ENCODE measurements around the gene MTA1. TPM values are rescaled to one million over a fixed set of nuclear protein-coding genes. Genes with fewer than 3 reads are reported as not detected.
A peak's percentile ranks its signal among the peaks of the same experiment; 100 is the strongest.

Gene MTA1
- polyA plus RNA-seq, 4 donors = 92.8 to 167 (median 112) TPM

DNA sequence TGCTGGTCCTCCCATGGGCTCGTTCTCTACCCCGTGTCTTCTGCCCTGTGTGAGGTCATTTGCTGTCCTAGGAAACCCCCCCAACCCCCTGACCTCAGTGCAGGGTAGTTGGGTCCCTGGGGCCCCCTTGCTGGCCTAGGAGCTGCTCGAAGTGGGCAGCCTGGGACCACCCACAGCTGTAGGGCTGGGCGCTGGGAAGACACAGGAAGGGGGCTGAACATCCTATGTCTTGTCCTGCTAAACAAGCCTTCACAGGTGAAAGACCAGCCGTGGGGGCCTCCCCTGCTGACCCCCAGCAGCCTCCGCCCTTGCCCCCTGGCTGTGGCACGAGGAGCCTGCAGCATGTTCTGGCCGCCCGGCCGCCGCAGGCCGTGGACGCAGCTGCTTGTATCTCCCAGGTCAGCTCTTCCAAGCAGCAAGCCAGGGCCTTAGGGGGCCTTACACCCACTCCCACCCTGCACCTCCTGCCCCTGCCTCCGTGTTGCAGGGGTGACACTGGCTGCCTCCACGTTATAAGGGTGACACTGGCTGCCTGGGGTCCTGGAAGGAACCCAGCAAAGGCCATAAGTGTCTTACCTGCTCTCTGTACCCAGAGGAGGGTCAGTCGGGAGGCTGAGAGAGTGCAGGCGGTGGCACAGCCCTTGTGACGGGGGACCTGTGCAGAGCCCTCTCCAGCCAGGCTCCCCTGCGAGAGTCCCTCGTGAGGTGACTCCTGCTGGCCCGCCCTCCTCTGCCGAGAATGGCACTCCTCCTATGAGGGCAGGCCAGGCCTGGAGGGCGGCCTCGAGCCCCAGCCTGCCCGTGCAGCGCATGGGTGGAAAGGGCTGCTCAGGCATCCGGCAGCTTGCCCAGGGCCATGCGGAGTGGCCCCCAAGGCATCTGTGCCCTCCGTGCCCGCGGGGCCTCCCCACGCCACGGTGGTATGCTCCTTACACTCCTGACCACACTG, 32.8 kb upstream of the MTA1 start:
- DNase-seq (ENCODE audit: low read depth in 4 of 4, low spot score in 3 of 4) = no peak

DNA sequence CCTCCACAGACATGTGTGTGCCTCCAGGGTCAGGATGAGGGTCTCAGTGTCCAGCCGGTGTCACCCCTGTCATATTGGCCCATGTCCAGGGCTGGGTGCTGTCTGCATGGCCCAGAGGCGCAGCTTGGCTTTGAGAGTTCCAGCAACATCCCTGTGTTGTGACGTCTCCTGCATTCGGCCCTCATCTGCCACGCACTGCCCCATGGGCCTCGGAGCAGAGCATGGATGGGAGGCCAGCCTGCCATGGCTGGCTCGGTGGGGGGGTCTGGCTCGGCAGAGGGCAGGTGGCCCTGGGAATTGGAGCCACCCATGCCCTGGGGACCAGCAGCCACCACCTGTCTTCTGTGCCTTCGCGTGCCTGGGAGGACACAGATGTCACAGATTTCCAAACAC, 32.1 kb upstream of the MTA1 start:
- DNase-seq (ENCODE audit: low read depth in 4 of 4, low spot score in 3 of 4) = no peak

DNA sequence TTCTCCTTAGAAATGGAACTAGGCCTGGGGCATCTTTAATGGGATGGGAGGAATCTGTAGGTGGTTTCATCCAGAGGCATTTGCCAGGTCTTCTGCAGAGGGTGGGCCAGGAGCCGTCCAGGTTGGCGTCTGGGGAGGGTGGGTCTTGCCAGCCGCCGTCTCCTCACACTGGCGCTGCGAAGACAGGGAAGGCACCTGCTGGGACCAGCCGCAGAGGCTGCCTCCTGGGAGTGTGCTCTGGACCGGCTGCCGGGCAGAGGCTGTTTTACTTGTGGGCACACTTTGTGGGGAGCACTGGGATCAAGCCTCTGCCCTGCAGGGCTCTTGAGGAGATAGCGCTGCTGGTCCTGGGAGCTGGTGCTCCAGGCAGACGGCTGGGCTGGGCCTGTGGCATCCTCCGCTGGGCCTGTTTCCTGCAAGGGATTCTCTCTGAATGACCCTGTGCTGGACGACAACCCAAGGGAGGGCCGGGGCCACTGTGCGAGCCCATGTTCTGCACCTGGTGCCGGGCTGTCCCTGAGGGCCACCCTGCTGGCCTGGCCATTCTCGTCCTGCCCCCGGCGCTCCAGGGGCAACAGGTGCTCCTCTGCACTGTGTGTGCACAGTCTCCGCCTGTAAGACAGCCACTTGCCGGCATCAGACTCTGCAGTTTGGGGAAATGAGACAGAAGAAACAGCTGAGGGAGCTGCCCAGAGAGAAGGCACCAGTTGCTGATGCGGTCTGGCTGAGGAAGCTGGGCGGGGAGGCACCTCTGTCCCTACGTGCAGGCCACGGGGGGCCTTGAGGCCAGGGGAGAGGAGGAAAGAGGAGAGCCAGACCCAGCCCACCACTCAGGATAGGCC, 31.3 kb upstream of the MTA1 start:
- DNase-seq (ENCODE audit: low read depth in 4 of 4, low spot score in 3 of 4) = no peak

DNA sequence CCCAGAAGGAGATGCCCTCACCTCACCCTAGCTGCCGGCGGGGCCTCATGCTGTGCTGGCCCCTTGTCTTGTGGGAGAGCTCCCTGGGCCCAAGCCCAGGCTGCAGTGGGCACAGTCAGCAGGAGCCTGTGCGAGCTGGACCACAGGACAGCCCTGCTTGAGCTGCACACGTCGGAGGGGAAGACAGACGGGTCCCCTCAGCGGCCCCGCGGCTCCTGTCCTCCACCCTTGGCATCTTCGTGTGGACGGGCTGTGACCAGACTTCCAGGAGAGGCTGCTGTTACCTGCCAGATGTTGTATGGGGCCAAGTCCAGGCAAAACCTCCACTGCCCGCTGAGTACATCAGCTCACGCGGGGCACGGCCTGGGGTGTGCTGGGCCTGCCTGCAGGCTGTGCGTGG, 30.7 kb upstream of the MTA1 start:
- DNase-seq (ENCODE audit: low read depth in 4 of 4, low spot score in 3 of 4) = no peak

DNA sequence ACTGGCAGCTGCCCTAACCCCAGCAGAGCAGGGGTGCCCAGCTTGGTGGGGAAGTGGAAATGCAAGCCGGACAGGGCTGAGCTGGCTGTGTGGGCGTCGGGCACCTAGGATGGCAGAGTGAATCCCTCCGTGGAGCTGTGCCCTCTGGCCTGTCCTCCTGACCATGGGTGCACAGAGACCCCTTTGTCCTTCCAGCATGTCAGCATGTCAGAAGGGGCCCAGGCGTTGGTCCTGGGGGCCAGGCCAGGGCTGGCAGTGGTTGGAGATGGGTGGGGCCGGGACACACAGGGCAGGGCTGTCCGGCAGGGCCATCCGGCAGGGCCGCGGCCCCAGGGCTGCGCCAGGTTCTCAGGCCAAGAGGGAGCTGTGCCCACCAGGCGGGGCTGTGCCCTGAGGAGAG, 30.1 kb upstream of the MTA1 start:
- no peak for DNase-seq (ENCODE audit: low read depth in 4 of 4, low spot score in 3 of 4)

DNA sequence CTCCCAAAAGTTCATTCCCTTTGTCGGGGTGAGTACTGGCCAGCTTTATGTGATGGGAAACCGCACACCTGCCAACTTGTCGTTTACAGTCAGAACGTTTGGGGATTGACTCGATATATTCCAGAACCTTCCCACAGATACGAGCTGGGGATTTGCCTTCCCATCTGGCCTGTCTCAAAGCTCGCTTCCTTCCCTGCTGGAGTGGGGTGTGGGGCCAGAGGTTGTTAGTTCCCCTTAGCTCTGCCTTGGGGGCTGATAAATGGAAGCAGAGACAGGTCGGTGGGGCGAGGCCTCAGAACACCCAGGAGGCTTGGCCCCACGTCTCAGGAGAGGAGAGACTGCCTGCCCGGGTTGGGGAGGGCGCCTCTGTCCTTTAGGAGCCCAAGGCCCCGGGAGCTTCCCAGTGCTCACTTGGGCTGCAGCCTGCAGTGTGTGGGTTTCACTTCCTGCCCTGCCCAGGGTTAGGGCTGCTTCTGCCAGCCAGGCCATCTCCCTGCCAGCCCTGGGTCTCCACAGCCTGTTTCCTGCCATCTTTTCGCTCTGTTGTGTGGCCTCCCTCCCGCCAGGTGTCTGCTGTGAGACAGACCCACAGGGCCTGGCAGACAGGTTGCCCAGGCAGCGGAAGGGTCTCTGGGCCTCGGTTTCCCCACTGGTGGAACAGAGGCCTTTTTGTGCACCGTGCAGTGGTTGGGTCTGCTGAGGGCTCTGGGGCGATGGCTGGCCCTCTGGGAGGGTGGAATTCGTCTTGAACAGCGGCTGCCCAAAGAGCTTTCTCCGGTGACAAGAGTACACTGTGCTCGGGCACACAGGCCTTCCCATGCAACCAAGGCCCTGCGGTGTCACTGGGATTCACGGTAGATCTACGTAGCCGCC, 29.4 kb upstream of the MTA1 start:
- no peak for DNase-seq (ENCODE audit: low read depth in 4 of 4, low spot score in 3 of 4)

DNA sequence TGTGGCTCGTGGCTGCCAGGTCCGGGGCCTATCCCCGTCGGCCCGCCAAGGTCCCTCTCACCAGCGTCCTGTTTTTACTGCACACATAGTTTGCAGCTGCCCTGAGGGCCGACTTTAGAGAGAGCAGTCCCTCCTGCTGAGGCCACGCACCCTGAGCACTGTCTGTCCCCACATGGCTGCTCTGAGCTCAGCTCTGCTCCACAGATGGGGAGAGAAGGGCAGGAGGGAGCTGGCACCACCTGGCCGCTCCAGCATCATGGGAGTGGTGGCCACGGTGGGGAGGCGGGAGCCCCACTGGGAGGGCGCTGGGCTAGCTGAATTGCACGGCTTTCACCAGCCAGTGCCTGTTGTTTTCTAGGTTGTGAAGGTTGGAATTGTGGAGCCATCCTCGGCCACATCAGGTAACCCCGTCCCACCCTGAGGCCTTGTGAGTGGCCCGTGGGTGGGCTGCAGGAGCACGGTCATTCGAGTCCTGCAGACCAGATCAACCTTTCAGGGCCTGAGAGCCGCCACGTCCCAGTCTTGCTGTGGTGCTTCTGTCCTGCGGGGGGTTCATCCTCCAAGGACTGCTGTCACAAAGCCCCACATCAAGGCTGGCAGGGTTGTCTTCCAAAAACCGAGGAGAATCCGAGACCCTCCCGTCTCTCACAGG, 28.7 kb upstream of the MTA1 start:
- DNase-seq (ENCODE audit: low read depth in 4 of 4, low spot score in 3 of 4) = no peak

DNA sequence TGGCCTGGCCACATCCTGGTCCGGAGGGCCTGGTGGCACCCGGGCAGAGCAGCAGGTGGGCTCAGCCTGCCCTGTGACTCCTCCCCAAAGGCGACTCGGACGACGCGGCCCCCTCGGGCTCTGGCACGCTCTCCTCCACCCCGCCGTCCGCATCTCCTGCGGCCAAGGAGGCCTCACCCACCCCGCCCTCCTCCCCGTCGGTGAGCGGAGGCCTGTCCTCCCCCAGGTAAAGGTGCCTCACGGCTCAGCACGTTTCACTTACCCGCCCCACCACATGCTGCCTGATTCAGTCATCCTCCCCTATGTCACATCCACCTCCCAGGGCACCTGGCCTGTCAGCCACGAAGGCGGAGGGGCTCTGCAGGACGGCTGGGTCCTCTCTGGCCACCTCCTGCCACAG, 28.1 kb upstream of the MTA1 start:
- DNase-seq (ENCODE audit: low read depth in 4 of 4, low spot score in 3 of 4) = no peak

DNA sequence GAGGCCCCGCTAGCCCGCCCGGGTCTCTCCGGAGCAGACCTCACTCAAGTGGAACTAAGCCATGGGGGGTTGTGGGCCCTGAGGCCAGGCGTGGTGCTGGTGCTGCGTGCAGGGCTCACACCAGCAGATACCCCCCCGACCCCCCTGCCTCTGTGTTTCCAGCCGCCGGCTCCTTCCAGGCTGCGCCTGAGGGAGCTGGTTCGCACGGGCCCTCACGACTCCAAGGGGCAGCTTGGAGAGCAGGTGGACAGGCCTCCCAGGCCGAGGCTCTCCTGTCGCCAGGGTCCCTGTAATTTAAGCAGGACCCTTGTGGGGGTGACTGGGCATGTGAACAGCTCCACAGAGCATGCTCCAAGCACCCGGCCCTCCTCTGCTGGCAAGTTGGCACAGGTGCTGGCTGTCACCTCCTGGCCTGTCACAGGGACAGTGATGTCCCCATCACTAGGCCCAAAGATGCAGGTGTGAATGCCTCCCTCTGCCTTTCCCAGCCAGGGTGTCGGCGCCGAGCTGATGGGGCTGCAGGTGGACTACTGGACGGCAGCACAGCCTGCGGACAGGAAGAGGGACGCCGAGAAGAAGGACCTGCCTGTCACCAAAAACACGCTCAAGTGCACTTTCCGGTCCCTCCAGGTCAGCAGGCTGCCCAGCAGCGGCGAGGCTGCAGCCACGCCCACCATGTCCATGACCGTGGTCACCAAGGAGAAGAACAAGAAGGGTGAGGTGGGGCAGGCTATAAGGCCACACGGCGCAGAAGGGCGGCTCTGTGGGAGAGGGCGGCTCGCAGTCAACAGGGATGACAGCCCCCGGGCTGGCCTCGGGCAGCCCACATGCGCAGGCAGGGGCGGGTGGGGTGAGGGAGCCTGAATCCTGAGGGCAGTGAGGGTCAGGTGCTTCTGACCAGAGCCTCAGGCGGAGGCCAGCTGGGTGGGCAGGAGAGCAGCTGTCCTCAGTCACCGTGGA, 27.2 kb upstream of the MTA1 start:
- no peak for DNase-seq (ENCODE audit: low read depth in 4 of 4, low spot score in 3 of 4)

DNA sequence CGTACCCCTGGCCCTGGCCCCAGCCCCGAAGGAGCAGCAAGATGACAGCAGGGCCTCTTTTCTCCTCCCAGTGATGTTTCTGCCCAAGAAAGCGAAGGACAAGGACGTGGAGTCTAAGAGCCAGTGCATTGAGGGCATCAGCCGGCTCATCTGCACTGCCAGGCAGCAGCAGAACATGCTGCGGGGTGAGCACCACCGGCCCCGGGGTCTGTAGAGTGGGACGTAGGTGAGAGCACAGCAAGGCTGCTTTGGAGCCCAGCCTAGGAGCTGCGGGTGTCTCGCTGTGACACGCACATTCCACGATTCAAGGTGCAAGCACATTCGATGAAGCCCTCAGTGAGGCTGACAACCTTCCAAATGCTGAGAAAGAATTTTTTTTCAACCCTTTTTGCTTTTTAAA, 26.5 kb upstream of the MTA1 start:
- DNase-seq (ENCODE audit: low read depth in 4 of 4, low spot score in 3 of 4) = no peak

DNA sequence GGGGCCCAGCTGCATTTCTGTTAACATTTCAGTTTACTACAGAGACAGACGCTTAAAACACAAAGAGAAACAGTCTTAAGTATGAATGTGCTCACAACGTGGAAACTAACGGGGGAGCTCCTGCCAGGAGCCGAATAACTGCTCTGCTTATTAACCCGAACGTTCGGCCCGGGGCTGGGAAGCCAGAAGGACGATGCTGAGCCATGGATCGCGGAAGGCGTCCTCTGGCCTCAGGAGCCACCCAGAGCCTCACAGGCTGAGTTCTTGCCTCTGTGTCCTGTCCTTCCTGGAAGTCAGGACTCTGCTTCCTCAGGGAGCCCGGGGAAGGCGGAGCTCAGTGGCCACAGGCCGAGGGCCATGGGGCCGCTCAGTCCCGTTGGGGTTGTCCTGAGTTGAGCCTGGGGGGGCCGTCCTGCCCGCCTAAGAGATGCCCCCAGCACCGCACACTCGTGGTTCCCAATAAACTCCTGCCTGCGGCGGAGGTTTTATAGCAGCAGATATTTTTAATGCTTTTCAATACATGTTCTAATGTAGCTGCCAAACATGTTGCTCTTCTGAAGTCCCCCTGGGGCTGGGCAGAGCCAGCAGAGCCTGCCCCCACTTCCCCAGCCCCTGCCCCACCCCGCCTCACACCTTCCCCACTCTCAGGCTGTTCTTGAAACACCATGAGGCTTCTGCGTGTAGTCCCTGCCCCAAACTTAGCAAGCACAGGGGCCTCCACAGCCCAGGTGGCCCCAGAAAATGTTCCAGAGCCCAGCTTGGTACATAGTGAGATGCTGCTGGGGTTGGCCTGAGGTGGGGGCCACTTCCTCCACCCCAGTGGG, 24.7 kb upstream of the MTA1 start:
- DNase-seq (ENCODE audit: low read depth in 4 of 4, low spot score in 3 of 4) = no peak

DNA sequence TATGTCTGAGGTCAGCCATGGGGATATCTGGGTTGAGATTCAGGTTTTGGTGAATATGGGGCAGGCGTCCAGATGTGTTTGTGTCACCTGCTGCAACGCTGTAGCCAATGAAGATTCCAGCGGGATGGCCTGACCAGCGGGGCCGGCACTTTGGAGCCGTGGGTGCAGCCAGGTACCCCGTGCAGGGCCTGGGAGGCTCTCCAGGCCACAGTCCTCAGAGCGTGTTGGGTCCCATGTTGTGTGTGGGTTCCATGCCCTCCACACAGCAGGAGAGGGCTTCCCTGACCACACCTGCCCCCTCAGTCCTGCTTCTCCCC, 24.1 kb upstream of the MTA1 start:
- DNase-seq (ENCODE audit: low read depth in 4 of 4, low spot score in 3 of 4) = no peak

DNA sequence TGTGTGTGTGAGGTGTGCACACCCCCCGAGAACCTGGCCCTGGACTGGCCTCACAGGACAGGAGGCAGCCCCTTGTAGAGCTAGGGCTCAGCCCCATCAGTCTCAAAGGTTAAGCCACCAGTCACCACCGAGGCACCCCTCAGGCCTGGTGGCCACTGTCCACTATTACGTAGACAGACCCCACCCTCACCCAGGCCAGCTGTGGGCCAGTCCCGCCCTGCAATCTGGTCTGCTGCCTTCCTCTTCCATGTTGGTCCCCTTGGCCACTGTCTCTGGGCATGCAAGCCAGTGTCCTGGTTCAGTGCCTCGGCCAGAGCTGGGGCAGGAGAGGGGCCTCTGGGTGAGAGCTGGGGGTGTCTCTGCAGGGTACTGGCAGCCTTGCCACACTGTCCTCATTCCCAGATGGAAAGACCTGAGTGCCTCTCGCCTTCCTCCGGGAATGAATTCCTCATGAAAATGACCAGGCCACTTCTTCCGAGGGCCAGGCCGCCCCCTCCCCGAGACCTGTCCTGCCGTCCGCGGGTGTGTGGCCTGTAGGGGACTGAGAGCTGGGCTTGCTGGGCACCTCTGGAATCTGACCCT, 22.2 kb upstream of the MTA1 start:
- DNase-seq (ENCODE audit: low read depth in 4 of 4, low spot score in 3 of 4) = no peak

DNA sequence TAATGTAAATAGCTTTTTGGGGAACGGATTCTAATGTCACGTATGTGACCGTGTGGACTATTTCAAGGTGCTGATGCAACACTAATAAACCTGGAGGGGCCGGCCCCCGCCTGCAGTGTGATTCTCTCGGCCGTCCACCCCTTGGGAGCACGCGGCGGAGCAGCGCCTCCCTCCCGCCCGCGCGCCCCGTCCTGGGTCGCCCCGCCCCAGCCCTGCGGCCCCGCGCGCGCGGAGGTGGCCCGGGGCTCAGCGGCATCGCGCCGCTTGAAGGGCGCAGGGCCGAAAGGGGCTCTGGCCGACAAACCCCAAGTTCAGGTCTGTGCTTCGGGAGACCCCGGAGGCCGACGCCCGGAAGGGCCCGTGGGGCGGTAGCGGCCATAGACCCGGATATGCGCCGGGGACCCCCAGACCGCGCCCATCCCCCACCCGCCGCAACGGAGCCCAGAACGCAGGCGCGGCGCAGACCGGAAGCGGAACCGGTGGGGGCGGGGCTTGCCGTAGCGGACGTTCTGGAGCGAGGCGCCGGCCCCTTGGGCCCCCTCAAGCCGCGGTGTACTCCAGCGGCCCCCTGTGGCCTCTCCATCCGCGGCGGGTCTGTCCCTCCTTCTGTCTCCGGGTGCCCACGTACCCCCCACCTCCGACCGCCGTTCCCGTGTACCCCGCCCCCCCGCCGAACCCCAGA, 21.4 kb upstream of the MTA1 start, which contains the start of gene TEX22:
Gene TEX22 (plus strand): TSS at position 495 of the 682 bp plus-strand sequence. CDS start 803 bp downstream, outside the sequence.
- DNase-seq (ENCODE audit: low read depth in 4 of 4, low spot score in 3 of 4) = peak; percentile 70 to 78 (median 76)

DNA sequence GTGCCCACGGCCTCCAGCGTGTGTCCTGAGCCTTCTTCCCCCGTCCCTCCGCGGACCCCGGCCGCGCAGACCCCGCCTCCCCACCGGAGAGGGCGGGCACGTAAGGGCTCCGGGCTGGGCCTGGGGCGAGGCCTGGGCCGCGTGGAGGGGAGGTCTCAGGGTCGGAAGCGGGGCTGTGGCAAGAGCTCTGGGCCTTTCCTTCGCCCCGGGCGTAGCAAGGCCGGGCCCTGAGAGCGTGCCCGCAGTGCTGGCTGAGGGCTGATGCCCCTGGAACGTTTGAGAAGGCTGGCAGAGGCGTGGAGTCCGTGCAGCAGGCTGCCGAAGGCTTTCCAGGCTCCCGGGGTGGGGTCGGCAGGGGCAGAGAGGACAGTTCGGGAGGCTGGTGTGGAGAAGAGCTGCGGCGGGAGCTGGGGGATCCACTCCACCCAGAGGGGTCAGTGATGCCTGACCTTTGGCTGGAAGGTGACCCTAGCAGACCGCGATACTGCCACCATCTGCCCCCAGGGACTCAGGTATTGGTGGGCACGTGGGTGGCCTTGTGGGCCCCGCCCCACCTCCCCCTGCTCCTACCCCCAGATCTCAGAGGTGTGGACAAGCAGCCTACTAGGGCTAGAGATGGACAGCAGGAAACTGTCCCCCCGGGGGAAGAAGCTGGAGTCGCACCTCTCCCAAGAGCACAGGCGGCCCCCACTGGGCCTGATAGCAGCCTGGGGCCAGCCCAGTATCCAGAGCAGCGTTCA, 20.7 kb upstream of the MTA1 start:
- DNase-seq (ENCODE audit: low read depth in 4 of 4, low spot score in 3 of 4) = no peak

DNA sequence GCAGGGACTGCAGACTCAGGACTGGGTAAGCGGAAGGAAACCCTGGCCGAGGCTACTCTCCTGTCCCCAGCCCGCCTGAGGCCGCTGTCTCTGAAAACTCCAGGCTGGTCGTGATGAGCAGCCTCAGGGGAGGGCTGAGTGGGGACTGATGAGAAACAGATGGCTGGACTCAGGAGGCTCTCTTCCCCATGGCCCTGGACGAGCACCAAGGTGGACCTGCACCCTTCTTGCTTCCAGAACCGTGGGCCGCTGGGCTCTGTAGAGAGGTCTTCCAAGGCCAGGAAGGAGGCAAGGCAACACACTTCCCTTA, 20.2 kb upstream of the MTA1 start:
- DNase-seq (ENCODE audit: low read depth in 4 of 4, low spot score in 3 of 4) = no peak

DNA sequence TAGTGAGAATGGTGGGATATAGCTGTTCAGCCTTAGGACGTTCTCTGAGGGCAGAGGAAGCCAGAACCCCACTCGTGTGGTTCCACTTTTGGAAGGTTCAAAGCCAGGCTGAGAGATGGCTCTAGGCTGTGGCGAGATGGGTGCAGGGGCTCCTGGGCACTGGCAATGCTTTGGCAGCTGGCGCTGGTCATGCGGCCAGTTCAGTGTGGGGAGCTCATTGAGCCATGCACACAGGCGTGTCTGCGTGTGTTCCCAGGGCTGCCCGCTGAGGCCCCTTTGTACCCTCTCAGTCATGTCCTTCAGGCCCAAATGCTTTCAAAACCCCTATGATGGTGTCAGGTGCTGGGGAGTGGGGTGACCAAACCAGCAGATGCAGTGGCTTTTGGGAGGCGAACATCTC, 19.6 kb upstream of the MTA1 start:
- DNase-seq (ENCODE audit: low read depth in 4 of 4, low spot score in 3 of 4) = no peak
